ENCODE measurements around the gene NME3. TPM values are rescaled to one million over a fixed set of nuclear protein-coding genes. Genes with fewer than 3 reads are reported as not detected.
"Not testable (repeated sequence)": the region's sequence is repeated elsewhere in the genome, so short reads cannot be mapped to it uniquely, and the experiment has no call there.

The NME3 gene
- polyA plus RNA-seq, 6 donors from 2014 or later = 32.0 to 61.1 (median 49.1) TPM

GRCh38 chr16:1743376-1744337, 27.7 kb downstream of the NME3 start:
- no peak overlapping the region for H3K4me3 Mint-ChIP-seq
- H3K9me3 Mint-ChIP-seq = no peaks in the 10 kb centered on the region
- peaks cover 5 to 8% of the 10 kb centered on the region in 2 donors for H3K36me3 Mint-ChIP-seq
- H3K27ac Mint-ChIP-seq = peak overlapping the region in 1 of 6 donors; percentile 47
- ATAC-seq (ENCODE audit: low read depth in 2 of 2) = no peak
- peaks cover 0 to 11% (median 0%) of the 10 kb centered on the region in 3 donors for H3K4me1 Mint-ChIP-seq
- H3K27me3 Mint-ChIP-seq = no peaks in the 10 kb centered on the region
- no peak for DNase-seq

- H3K27me3 Mint-ChIP-seq = no peaks in the 10 kb centered on the region
- no peak overlapping the region for H3K4me3 Mint-ChIP-seq
- ATAC-seq (ENCODE audit: low read depth in 2 of 2) = no peak
- peak overlapping the region in 1 of 6 donors; percentile 60 for H3K27ac Mint-ChIP-seq
- no peak for DNase-seq
- no peaks in the 10 kb centered on the region for H3K9me3 Mint-ChIP-seq
- peaks cover 5 to 8% of the 10 kb centered on the region in 2 donors for H3K36me3 Mint-ChIP-seq
- peaks cover 0 to 11% (median 0%) of the 10 kb centered on the region in 3 donors for H3K4me1 Mint-ChIP-seq
These were observed 29.7 kb downstream of the NME3 start for GRCh38 chr16:1741553-1742165.

GRCh38 chr16:1740781-1741490, 30.4 kb downstream of the NME3 start:
- Mint-ChIP-seq H3K27ac (peak overlapping the region in 1 of 6 donors; percentile 90), H3K36me3 (peaks cover 5 to 8% of the 10 kb centered on the region in 2 donors), H3K4me1 (peaks cover 0 to 11% (median 0%) of the 10 kb centered on the region in 3 donors), H3K27me3 (no peaks in the 10 kb centered on the region), H3K4me3 (no peak overlapping the region), H3K9me3 (no peaks in the 10 kb centered on the region)
- ATAC-seq (ENCODE audit: low read depth in 2 of 2) = no peak
- no peak for DNase-seq

GRCh38 chr16:1740234-1740633, 31.1 kb downstream of the NME3 start:
- no peak overlapping the region for H3K27ac Mint-ChIP-seq
- no peaks in the 10 kb centered on the region for H3K9me3 Mint-ChIP-seq
- peaks cover 5 to 8% of the 10 kb centered on the region in 2 donors for H3K36me3 Mint-ChIP-seq
- H3K27me3 Mint-ChIP-seq = no peaks in the 10 kb centered on the region
- H3K4me3 Mint-ChIP-seq = no peak overlapping the region
- H3K4me1 Mint-ChIP-seq = peaks cover 0 to 11% (median 0%) of the 10 kb centered on the region in 3 donors
- DNase-seq = no peak
- ATAC-seq (ENCODE audit: low read depth in 2 of 2) = no peak

GRCh38 chr16:1734816-1735215, 36.5 kb downstream of the NME3 start:
- H3K27ac Mint-ChIP-seq = peak overlapping the region in 2 of 6 donors; percentile 20 to 40
- no peaks in the 10 kb centered on the region for H3K4me1 Mint-ChIP-seq
- H3K9me3 Mint-ChIP-seq = no peaks in the 10 kb centered on the region
- DNase-seq (no peak), ATAC-seq (ENCODE audit: low read depth in 2 of 2) (no peak)
- no peaks in the 10 kb centered on the region for H3K36me3 Mint-ChIP-seq
- H3K4me3 Mint-ChIP-seq = peak overlapping the region in 1 of 8 donors; percentile 21
- H3K27me3 Mint-ChIP-seq = no peaks in the 10 kb centered on the region

GRCh38 chr16:1734123-1734522, 37.2 kb downstream of the NME3 start:
- Mint-ChIP-seq H3K27me3 (no peaks in the 10 kb centered on the region), H3K9me3 (no peaks in the 10 kb centered on the region), H3K27ac (peak overlapping the region in 1 of 6 donors; percentile 56), H3K4me3 (no peak overlapping the region), H3K4me1 (peaks cover 0 to under 1% (median 0%) of the 10 kb centered on the region in 3 donors), H3K36me3 (peaks cover 0 to 2% of the 10 kb centered on the region in 2 donors)
- DNase-seq (no peak), ATAC-seq (ENCODE audit: low read depth in 2 of 2) (no peak)

GRCh38 chr16:1732551-1732987, 38.8 kb downstream of the NME3 start:
- H3K27ac Mint-ChIP-seq = peak overlapping the region in 1 of 6 donors; percentile 49
- H3K27me3 Mint-ChIP-seq = not testable (repeated sequence)

GRCh38 chr16:1732071-1732470, 39.3 kb downstream of the NME3 start:
- Mint-ChIP-seq H3K4me1 (peaks cover 5 to 9% (median 5%) of the 10 kb centered on the region in 3 donors), H3K27ac (peak overlapping the region in 1 of 6 donors; percentile 69), H3K9me3 (no peaks in the 10 kb centered on the region), H3K4me3 (no peak overlapping the region), H3K27me3 (no peaks in the 10 kb centered on the region), H3K36me3 (peaks cover 0 to 12% of the 10 kb centered on the region in 2 donors)
- DNase-seq (no peak), ATAC-seq (ENCODE audit: low read depth in 2 of 2) (no peak)

More at GRCh38 chr16:1732551-1732987, 38.8 kb downstream of the NME3 start:
- H3K36me3 Mint-ChIP-seq; DNase-seq; ATAC-seq (ENCODE audit: low read depth in 2 of 2); H3K4me1 Mint-ChIP-seq; H3K9me3 Mint-ChIP-seq; H3K4me3 Mint-ChIP-seq: not testable (repeated sequence)

GRCh38 chr16:1731603-1732002, 39.7 kb downstream of the NME3 start:
- no peaks in the 10 kb centered on the region for H3K27me3 Mint-ChIP-seq
- no peak for ATAC-seq (ENCODE audit: low read depth in 2 of 2)
- no peak overlapping the region for H3K4me3 Mint-ChIP-seq
- no peak for DNase-seq
- H3K36me3 Mint-ChIP-seq = peaks cover 0 to 16% of the 10 kb centered on the region in 2 donors
- peaks cover 7 to 14% (median 10%) of the 10 kb centered on the region in 3 donors for H3K4me1 Mint-ChIP-seq
- peak overlapping the region in 1 of 6 donors; percentile 69 for H3K27ac Mint-ChIP-seq
- no peaks in the 10 kb centered on the region for H3K9me3 Mint-ChIP-seq

GRCh38 chr16:1731073-1731472, 40.3 kb downstream of the NME3 start:
- Mint-ChIP-seq H3K36me3 (peaks cover 0 to 17% of the 10 kb centered on the region in 2 donors), H3K9me3 (no peaks in the 10 kb centered on the region), H3K27ac (no peak overlapping the region), H3K4me3 (no peak overlapping the region), H3K27me3 (no peaks in the 10 kb centered on the region), H3K4me1 (peaks cover 12 to 17% (median 14%) of the 10 kb centered on the region in 3 donors)
- DNase-seq (no peak), ATAC-seq (ENCODE audit: low read depth in 2 of 2) (no peak)

- Mint-ChIP-seq H3K27ac (peak overlapping the region in 1 of 6 donors; percentile 65), H3K27me3 (no peaks in the 10 kb centered on the region), H3K4me3 (no peak overlapping the region), H3K9me3 (no peaks in the 10 kb centered on the region), H3K36me3 (peaks cover 0 to 17% of the 10 kb centered on the region in 2 donors), H3K4me1 (peaks cover 18 to 23% (median 20%) of the 10 kb centered on the region in 3 donors)
- ATAC-seq (ENCODE audit: low read depth in 2 of 2) (no peak), DNase-seq (no peak)
These were observed 41.9 kb downstream of the NME3 start for GRCh38 chr16:1729445-1729844.

GRCh38 chr16:1729026-1729425, 42.3 kb downstream of the NME3 start:
- H3K27me3 Mint-ChIP-seq = no peaks in the 10 kb centered on the region
- peaks cover 0 to 17% of the 10 kb centered on the region in 2 donors for H3K36me3 Mint-ChIP-seq
- H3K4me3 Mint-ChIP-seq = no peak overlapping the region
- H3K27ac Mint-ChIP-seq = peak overlapping the region in 2 of 6 donors; percentile 65 to 78
- H3K4me1 Mint-ChIP-seq = peaks cover 18 to 23% (median 20%) of the 10 kb centered on the region in 3 donors
- DNase-seq = no peak
- ATAC-seq (ENCODE audit: low read depth in 2 of 2) = no peak
- no peaks in the 10 kb centered on the region for H3K9me3 Mint-ChIP-seq
